Epithelial cell of prostate (primary cell): ENCODE data around the gene FAM53A.
"Not testable (repeated sequence)": the region's sequence is repeated elsewhere in the genome, so short reads cannot be mapped to it uniquely, and the experiment has no call there.

Experiments used
- DNase-seq: peaks from one replicate; pipeline ENCODE4 v3.0.0-alpha.2; 2011; ENCODE audit warnings: low read depth, low spot score
- H3K27ac ChIP-seq: fragments of 450-650 bp; 2 replicates; pipeline ENCODE4 v1.5.1; 2017; ENCODE audit warnings: mild to moderate bottlenecking

The FAM53A gene

DNA sequence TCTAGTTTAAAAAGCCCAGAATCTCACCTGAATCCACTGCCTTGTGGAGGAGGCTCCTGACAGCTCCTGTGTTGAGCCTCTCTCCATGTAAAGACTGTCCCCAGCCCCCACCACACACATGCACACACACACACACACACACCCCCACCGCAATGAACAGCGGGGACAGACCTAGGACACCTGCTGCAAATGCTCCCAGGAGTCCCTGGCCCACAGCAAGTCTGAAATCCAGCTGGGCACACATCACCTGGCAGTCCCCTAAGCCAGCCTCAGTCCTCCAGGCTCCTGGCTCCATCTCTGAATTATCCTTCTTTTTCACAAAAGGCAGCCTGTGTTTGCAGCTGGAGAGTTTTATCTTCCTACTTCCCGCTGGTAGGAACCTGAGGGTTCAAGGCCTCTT is 6.6 kb upstream of the FAM53A start:
- DNase-seq: no peak

GRCh38 chr4:1686440-1687036 is 2.4 kb upstream of the FAM53A start:
- DNase-seq: no peak
- no peak overlapping the region for H3K27ac ChIP-seq

More for the DNA sequence above, 6.6 kb upstream of the FAM53A start:
- H3K27ac ChIP-seq: no peak overlapping the region

GRCh38 chr4:1685235-1686150 is 1.4 kb upstream of the FAM53A start:
- DNase-seq: no peak
- H3K27ac ChIP-seq: no peak overlapping the region

DNA sequence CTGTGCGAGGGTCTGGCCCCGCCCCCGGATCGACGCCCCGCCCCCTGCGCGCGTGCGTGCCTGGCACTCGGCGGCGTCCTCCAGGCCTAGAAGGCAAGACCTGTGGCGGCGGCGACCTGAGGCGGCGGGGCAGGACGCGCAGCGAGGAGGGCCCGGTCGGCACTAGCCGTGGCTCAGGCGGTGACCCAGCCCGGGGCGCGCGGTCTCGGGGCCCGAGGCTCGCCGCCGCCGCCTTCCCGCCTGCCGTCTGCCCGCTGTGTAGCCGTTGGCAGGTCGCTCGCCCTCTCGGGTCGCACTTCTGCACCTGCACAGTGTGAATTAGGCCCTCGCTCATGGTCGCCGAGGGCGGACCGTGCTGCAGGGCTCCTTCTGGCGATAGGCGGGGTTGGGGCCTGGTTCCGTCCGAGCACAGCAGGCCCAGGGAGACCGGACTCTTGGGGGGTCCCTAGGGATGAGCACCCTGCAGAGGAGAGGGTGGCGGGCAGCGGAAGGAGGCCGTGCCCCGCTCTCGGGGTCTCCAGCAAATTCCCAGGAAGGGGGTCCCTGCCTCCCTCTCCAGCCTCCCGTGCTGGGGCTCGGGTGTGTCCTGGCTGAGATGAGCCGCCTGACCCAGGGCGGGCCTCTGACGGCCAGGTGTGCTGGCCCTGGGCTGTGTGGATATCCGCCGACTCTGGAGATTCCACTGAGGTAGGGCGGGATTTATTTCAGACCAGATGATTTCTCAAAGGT is 557 bp upstream of the FAM53A start:
- no peak overlapping the region for H3K27ac ChIP-seq
- DNase-seq: no peak

GRCh38 chr4:1683261-1683735 is 815 bp downstream of the FAM53A start:
- DNase-seq: no peak
- peak overlapping the region; percentile 32 for H3K27ac ChIP-seq

- no peak for DNase-seq
- H3K27ac ChIP-seq: no peak overlapping the region
Observed at GRCh38 chr4:1682860-1683259, 1.3 kb downstream of the FAM53A start.

DNA sequence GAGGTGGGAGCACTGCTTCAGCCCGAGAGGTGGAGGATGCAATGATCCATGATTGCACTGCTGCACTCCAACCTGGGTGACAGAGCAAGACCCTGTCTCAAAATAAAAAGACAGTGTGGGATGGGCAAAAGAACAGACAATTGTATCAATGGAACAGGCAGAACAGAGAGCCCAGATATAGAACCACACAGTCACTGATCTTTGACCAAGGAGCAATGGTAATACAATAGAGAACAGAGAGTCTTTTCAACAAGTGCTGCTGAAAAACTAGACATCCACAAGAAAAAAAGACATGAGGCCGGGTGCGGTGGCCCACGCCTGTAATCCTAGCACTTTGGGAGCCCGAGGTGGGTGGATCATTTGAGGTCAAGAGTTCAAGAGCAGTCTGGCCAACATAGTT is 5.9 kb downstream of the FAM53A start:
- DNase-seq: no peak
- no peak overlapping the region for H3K27ac ChIP-seq

GRCh38 chr4:1676605-1677525 is 7.2 kb downstream of the FAM53A start:
- H3K27ac ChIP-seq: no peak overlapping the region
- DNase-seq: no peak

GRCh38 chr4:1675802-1676137 is 8.3 kb downstream of the FAM53A start:
- no peak for DNase-seq
- H3K27ac ChIP-seq: no peak overlapping the region

DNA sequence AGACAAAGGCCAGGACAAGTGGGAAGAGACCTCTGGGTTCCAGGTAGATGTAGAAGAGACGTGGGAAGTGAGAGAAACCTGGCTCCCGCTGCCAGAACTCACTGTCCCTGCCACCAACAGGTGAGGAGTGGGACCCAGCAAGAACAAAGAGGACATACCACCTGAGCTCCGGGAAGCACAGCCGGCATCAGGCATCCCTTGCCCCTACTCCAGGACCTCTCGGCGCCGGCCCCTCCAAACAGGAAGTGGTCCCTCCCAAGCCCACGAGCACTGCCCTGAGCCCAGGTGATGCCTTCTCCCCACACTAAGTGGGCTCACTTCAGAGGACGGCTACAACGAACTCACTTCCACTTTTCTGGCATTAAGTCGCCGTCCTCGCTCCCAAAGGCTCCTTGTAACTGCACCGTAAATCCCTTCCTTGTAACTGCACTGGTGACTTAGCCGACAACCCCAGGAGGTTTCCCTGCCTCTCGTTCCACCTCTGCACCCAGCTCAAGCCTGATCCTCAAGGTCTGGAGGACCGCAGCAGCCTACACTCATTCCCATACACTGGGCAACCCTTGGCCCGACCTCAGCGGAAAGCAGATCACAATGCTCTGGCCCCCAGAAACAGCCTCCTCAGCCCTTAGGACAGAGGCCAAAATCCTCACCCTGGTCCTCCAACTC is 8.8 kb downstream of the FAM53A start:
- DNase-seq: no peak
- no peak overlapping the region for H3K27ac ChIP-seq

GRCh38 chr4:1674682-1675081 is 9.4 kb downstream of the FAM53A start:
- no peak for DNase-seq
- no peak overlapping the region for H3K27ac ChIP-seq

- H3K27ac ChIP-seq: no peak overlapping the region
- DNase-seq: no peak
Observed at GRCh38 chr4:1673671-1674070, 10.4 kb downstream of the FAM53A start.

GRCh38 chr4:1671011-1671410 is 13.1 kb downstream of the FAM53A start:
- DNase-seq, H3K27ac ChIP-seq: not testable (repeated sequence)

DNA sequence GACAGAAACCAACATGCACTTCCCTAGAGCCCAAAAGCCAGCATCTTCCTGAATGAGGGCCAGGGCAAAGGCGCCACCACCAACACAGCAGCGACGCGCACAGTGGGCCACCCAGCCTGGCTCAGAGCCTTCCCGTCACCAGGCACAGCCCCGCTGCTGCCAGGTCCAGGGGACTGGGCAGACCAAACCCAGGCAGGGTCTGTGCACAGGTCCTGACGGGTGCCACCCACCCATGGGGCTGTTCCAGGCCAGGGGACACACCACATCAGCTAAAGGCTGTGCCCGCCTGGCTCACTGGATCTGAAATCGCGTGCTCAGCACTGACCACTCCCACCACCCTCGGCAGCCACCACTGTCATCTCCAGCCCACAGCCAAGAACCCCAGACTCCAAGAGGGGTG is 13.8 kb downstream of the FAM53A start:
- DNase-seq: no peak
- H3K27ac ChIP-seq: no peak overlapping the region

- no peak overlapping the region for H3K27ac ChIP-seq
- no peak for DNase-seq
Observed at GRCh38 chr4:1669850-1670249, 14.3 kb downstream of the FAM53A start.

DNA sequence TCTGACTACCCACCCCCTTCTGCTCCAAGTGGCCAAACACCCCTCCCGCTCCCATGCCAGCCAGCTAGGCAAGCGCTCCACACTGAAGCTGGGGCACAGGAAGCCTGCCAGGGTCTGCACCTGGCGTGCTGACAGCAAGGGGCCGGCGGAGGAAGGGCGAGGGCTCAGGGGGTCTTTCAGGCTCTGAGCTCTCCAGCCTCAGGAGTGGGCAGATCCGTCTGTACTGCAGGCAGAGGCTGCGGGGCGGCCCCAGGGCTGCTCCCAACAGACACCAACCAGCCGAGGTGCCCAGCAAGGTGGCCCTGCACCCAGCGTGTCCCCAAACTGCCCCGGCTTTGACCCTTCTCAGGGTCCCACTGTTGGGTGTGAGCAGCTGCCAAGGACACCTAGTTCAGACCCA is 14.8 kb downstream of the FAM53A start:
- no peak for DNase-seq
- H3K27ac ChIP-seq: no peak overlapping the region

- no peak for DNase-seq
- H3K27ac ChIP-seq: no peak overlapping the region
Observed at GRCh38 chr4:1668488-1668840, 15.6 kb downstream of the FAM53A start.

DNA sequence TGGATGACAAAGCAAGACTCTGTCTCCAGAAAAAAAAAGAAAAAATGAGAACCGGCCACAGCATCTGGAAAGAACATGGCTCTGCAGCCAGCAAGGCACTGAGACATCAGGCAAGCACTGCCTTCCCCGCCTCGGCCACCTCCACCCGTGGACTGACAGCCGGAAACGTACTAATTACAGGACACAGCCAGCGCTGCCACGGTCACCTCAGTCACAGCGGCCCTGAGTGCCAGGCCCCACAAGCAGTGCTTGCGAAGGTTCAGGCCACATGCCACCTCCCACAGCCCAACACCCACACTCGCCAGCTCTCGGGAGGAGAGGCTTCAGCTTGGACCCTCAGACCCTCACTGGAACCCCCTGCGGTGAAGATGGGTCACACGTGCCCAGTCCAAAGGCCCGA is 16.8 kb downstream of the FAM53A start:
- DNase-seq: no peak
- no peak overlapping the region for H3K27ac ChIP-seq

DNA sequence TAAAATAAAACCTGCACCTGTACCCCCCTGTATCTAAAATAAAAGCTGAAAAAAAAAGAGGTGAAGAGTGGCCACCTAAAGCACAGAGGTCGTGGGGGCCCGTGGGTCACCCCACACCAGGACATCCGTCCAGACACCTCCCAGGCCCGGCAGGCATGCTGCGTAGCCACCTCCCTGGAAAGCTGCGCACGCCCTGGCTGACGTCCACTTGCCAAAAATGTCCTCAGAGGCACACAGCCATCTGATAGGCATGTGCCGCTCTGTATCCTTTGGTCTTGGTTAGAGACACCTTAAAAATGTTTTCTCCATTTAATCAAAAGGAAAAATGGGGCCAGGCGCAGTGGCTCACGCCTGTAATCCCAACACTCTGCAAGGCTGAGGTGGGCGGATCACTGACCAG is 17.7 kb downstream of the FAM53A start:
- H3K27ac ChIP-seq: no peak overlapping the region
- no peak for DNase-seq

GRCh38 chr4:1664141-1664540 is 20.0 kb downstream of the FAM53A start:
- DNase-seq: no peak
- H3K27ac ChIP-seq: no peak overlapping the region
